DMS114 treated with DMSO at 0.1 percent for 48 hours (cell line): ENCODE results near the gene VPS37D.

Experiments used
- DNase-seq: peaks from one replicate; lab custom pipeline; 2025; ENCODE audit not compliant: unreplicated experiment; lab: John Stamatoyannopoulos, UW

The VPS37D gene

DNA sequence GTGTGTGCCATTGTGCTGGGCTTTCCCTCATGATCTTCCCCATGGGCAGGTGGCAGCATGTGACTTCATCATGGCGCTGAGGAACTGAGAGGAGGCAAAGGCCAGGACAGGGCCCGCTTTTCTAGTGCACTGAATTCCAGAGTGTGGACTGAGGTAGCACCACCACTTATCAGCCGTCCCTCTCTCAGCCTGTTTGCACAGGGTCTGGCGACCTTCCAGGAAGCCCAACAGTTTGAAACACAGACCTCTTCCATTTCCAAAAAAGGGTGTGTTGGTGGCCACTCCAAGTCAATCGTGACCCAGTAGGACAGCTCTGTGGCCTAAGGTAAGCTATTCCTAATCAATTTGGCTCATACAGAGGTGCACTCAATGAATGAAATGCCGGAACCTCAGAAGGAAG lies 11.2 kb downstream of the VPS37D start:
- DNase-seq, result no peak

DNA sequence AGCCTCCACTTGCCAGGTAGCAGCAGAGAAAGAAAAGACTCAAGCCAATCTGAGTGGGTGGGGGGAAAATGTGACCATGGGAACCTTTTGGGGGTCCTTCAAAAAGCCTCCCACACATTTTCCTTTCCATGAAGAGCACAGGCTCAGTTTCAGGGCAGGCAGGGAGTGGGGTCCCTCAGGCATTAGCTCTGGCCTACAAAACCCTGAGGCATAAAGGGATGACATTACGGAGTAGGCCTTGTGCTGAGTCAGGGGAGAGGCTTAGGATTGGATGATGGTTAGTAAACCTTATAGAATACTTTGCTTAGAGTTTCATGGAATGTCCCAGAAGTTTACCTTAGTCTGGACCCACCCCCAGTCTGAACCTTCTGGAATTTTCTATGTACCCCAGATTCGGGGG lies 12.1 kb downstream of the VPS37D start:
- DNase-seq, result no peak

DNA sequence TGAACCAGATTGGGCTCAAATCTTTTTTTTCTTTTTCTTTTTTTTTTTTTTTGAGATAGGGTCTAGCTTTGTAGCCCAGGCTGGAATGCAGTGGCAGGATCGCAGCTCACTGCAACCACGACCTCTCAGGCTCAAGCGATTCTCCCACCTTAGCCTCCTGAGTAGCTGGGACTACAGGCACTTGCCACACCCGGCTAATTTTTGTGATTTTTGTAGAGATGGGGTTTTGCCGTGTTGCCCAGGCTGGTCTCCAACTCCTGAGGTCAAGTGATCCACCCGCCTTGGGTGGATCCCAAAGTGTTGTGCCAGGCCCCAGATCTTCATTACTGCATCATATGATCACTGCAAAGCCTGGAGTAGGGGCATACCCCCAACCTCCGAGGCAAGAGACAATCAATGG lies 12.9 kb downstream of the VPS37D start:
- no peak for DNase-seq

DNA sequence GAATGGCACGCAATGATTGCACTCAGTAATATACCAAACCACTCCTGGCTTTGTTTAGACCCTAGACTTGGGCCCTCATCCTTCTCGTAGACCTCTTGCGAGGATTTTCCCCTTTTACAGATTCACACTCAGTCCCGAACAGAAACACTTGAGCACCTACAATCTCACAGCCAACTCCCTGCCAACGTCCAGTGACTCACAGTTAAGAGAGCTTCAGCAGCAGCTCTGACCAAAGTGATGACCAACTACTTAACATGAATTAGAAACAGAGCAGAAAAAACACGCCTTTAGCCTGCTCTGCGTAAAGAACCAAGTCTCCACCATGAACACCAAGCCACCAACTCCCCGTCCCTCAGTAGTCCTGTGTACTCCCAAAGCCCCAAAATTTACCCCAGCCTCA lies 13.4 kb downstream of the VPS37D start:
- DNase-seq, result no peak

GRCh38 chr7:73682745-73683055 lies 15.1 kb downstream of the VPS37D start:
- DNase-seq, result no peak

DNA sequence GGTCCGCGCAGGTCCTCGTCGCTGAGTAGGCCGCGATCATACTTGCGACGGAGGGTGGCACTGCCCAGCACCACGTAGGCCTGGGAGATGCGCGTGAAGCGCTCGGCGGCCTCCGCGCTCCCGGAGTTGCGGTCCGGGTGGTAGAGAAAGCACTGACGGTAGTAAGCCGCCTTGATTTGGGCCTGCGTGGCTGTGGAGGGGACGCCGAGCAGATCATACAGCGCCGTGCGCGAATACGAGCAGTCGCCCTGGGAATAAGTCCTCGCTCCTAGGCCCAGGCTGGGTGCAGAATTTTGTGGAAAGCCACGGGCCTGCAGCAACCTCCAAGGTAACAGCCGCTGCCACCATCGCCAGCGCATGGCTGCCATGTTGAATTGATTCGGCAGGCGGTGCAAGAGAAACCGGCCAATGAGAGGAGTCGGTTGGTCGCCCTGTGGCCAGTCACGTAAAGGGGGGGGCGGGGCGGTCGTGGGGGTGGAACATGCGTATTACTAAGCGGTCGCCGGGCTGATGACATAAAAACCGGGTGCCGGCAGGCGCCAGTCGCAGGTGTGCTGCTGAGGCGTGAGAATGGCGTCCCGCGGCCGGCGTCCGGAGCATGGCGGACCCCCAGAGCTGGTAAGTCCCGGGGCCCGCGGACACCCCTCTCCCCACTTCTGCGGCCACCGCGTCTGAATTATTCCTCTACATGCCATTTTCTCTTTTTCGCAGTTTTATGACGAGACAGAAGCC lies 15.6 kb downstream of the VPS37D start, which contains the start of the genes BUD23 and DNAJC30:
TSS of gene BUD23 (plus strand) at position 542 of the 732 bp plus-strand sequence. CDS start at position 571, 29 bp downstream.
TSS of gene DNAJC30 (minus strand) at position 398 of the 732 bp plus-strand sequence. CDS start at position 368, 30 bp downstream.
- DNase-seq, result peak; percentile 89

DNA sequence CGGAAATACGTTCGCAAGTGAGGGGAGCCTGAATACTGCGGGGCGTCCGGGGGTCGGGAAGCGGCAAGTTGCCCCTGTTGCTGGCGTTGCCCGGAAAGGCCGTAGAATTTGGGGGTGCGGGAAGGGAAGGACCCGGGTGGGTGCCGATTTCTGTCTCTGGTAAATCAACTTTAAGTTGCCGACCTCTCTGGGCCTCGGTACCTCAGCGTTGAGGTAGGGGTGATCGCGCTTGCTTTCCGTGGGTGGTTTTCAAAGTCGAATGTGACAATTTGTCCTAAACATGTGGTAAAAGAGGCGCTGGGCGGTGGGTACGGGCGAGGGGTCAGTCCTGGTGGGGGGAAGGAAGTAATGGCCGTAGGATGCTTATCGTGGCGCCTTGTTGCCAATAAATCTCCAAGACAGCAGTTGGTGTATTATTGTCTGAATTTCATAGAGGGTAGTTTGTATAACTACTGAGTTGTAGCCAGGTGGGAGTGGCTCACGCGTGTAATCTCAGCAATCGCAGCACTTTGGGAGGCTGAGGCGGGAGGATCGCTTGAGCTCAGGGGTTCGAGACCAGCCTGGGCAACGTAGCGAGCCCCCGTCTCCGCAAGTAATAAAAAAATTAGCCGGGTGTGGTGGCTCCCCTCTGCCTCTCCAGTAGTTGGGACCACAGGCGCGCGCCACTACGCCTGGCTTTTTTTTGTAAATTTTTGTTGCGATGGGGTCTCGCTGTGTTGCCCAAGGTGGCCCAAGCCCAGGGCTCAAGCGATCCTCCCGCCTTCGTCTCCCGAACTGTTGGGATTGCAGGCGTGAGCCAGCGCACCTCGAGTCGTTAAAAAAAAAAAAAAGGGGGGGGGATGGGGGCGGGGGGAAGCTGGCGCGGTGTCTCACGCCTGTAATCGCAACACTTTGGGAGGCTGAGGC lies 16.4 kb downstream of the VPS37D start:
- DNase-seq, result no peak

GRCh38 chr7:73685311-73685710 lies 17.7 kb downstream of the VPS37D start:
- DNase-seq, result no peak

GRCh38 chr7:73688288-73688687 lies 20.7 kb downstream of the VPS37D start:
- no peak for DNase-seq

DNA sequence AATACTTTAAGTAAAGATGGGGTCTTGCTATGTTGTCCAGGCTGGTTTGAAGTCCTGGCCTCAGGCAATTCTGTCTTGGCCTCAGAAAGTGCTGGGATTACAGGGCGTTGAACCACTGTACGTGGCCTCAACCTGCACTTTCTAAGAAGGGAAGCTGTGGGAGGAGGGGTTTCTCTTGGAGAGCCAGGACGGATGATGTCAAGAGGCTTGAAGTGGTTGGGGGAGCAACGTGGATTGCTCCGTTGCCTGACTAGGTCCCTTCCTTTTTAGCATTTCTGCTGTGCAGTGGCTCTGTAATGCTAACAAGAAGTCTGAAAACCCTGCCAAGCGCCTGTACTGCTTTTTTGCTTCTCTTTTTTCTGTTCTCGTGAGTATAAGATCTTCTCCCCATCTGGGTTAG lies 23.0 kb downstream of the VPS37D start:
- DNase-seq, result no peak

GRCh38 chr7:73696372-73696771 lies 28.7 kb downstream of the VPS37D start:
- DNase-seq, result no peak

DNA sequence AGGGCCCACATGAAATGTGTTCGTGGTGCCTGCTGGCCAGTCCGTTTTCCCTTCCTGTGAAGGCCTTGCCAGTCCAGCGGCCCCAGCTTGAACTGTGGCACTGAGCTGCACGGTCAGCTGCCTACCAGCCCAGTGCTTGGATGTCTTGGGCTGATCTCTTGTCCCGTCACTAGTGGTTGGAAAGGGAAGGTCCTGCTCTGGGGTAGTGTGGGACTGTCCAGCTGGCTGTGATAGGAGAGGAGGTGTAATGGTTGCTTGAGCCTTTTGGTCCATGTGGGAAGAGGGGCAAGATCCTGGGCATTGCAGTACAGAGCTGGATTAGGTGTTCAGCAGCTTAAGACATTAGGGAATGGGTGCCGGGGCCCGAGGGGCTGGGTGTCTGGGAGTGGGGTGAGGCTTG lies 30.8 kb downstream of the VPS37D start:
- DNase-seq, result no peak

DNA sequence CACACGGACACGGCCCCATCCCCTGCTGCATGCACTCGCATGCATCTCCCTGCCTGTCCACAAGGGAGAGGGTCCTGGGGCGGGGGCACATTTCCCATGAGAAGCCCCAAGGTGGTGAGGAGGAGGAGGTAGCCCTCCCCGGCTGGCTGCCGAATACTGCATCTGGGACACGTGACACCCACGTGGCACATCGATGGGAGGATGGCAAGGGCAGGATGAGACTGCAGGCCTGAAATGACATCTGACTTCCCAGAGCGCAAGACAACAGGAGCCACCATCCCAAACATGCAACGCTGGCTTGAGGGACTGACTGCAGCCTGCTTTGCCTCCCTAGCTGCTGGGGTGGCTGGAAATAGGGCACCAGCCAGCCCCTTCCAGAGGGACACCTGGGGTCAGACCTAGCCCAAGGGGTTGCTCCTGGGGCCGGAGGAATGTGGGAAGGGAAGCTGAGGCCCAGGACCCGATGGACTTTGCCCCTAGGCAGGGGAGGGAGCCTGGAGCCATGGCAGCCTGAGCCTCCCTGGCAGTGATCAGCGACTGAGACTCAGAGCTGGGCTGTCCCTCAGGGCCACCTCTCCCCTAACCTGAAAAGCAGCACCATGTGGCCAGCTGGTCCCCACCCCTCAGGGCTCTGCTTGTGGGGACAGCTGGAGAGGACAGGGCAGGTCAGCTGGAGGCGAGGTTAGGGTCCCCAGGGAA lies 31.9 kb downstream of the VPS37D start:
- DNase-seq, result no peak

- no peak for DNase-seq
Measured at GRCh38 chr7:73700069-73700423, 32.4 kb downstream of the VPS37D start.

DNA sequence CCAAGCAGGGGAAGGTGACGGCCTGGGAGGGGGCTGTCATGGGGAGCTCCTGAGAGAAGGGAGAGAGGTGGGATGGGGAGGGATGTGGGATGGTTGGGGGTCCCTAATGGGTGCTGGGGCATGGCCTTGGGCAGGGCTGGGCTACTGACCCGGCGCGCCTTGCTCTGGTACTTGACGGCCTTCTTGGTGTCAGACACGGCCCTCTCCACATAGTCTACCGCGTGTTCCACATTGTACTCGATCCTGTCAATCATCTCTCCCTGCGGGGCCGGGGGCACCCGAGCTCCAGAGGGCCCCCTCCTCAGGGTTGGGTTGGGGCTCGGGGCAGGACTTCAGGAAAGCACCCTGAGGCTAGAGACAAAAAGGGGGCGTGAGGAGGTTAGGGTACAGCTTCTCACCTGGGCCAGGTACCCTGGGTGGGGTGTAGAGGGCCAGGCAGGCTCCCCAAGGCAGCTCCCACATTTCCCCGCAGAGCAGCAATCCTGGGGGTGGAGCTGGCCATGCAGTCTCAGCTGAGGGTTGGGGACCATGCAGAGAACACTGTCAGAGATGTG lies 33.0 kb downstream of the VPS37D start:
- no peak for DNase-seq

DNA sequence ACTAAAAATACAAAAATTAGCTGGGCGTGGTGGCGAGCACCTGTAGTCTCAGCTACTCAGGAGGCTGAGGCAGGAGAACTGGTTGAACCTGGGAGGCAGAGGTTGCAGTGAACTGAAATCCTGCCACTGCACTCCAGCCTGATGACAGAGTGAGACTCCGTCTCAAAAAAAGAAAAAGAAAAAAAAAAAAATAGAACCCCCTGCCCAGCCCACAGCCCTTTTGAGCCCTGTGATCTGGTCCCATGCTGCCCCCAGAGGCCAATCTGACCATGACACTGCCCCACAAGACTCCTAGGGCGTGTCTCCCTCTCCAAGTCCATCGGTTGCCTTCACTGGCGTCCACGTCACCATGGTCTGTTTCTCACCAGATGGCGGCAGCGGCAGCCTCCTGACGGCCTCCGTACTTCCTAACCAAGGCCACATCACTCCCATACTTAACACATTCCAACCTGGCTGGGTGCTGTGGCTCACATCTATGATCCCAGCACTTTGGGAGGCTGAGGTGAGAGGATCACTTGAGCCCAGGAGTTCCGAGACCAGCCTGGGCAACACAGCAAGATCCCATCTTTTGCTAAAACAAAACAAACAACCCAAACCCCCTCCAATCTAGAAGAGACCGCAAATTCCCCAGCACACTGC lies 33.8 kb downstream of the VPS37D start:
- peak; percentile 11 for DNase-seq

DNA sequence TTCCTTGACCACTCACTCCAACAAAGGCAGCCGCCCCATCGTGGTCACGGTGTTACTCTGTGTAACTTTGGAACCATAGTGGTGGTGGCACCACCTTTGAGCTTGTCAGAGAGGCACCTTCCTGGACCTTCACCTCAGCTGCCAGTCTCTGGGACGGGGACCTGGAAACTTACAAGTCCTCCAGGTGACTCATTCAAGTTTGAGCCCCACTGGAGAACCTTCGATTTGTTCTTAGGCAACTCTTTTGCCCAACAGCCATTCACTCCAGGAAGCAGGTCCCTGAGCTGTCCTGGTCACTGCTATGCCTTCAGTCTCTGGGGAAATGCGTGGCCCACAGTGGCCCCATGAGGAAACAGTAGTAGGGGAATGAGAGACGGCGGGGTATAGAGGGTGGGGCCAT lies 34.6 kb downstream of the VPS37D start:
- DNase-seq, result no peak

DNA sequence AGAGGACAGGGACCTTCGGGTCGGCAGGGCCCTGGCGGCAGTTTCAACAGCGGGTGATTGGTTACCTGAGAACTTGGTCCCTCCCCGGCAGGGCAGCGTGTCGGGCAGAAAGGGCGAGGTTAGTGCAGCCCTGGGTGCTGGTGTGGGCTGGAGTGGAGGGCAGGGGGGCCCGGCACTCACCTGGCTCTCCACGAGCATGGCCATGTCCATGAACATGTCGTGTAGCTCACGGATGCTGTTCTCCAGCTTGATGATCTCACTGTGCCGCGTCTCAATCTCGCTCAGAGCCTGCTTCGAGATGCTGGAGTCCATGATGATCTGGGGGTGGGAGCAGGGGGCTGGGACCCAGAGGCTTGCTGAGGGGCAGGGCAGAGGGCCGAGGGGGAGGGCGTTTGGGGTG lies 35.0 kb downstream of the VPS37D start:
- DNase-seq, result no peak

GRCh38 chr7:73703225-73703624 lies 35.6 kb downstream of the VPS37D start:
- DNase-seq, result no peak

DNA sequence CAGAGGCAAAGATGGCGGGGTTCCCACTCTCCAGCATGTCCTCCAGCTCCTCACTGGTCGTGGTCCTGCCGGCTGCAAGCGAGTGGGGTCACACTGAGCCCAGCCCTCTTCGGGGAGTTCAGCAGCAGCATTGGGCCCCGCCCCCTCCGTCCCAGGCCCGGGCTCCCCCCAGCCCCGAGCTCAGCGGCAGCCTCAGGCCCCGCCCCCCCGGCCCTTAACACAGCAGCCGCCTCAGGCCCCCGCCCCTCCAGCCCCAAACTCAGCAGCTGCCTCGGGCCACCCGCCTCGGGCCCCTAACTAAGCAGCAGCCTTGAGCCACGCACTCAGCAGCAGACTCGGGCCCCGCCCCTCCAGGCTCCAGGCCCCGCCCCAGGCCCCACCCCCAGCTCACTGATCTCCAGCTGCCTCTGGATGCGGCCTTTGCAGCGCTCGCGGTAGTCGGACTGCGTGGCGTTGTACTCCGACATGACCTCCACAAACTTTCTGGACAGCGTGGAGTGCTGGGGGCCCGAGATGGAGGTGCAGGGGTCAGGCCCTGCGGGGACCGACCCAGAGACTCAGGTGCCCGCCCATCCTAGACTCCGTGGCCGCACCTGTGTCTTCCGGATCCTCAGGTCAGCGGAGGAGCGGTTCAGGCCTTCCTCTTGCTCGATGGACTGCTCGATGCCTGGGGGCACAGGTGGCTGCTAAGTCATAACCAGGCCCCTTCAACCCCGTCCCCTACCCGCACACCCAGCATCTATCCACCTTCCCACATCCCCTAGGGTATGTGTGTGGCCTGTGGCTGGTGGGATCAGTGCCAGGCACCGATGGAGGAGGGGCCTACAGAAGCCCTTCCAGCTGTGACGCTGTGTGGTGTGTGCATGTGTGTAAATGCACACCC lies 36.4 kb downstream of the VPS37D start:
- no peak for DNase-seq
